Heart right ventricle (tissue), 16 donors: ENCODE data around the gene HLA-E. TPM values are rescaled to one million over a fixed set of nuclear protein-coding genes. Genes with fewer than 3 reads are reported as not detected.
"Not testable (repeated sequence)": the region's sequence is repeated elsewhere in the genome, so short reads cannot be mapped to it uniquely, and the experiment has no call there.

Source experiments
- ATAC-seq, 8 donors: fragments of 200-7000 bp; cut with Tn5 transposase; one replicate each; pipeline ENCODE4 v1.9.1; 2020; ENCODE audit warnings: mild to moderate bottlenecking in 8 of 8, moderate library complexity in 8 of 8, moderate number of reproducible peaks in 1 of 8
- DNase-seq, 2 donors: peaks; one replicate each; pipeline ENCODE4 v3.0.0-alpha.2; 2020
- H3K27ac ChIP-seq, 10 donors: fragments of 200-600 bp; sonication (generic) in 2 of 10; one replicate each; pipeline versions ENCODE4 v1.5.0 to v1.8.0; 2020 to 2022; ENCODE audit warnings: mild to moderate bottlenecking in 3 of 10
- H3K27me3 ChIP-seq, 7 donors: fragments of 200-600 bp; one replicate each; pipeline ENCODE4 v1.8.0; 2021 to 2022; ENCODE audit warnings: mild to moderate bottlenecking in 2 of 7
- H3K36me3 ChIP-seq, 9 donors: fragments of 200-600 bp; sonication (generic) in 1 of 9; one replicate each; pipeline versions ENCODE4 v1.5.0 to v1.8.0; 2020 to 2022; ENCODE audit warnings: mild to moderate bottlenecking in 2 of 9
- H3K4me1 ChIP-seq, 9 donors: fragments of 200-600 bp; sonication (generic) in 1 of 9; one replicate each; pipeline versions ENCODE4 v1.5.0 to v1.8.0; 2020 to 2022; ENCODE audit warnings: mild to moderate bottlenecking in 4 of 9
- H3K4me3 ChIP-seq, 10 donors: fragments of 200-600 bp; sonication (generic) in 2 of 10; one replicate each; pipeline versions ENCODE4 v1.5.0 to v1.8.0; 2020 to 2022; ENCODE audit warnings: mild to moderate bottlenecking in 7 of 10, moderate library complexity in 2 of 10
- H3K9me3 ChIP-seq, 11 donors: fragments of 200-600 bp in 10 of 11; sonication (generic) in 2 of 11; one replicate each; pipeline versions ENCODE4 v1.5.0 to v1.8.0; 2013 to 2022; ENCODE audit warnings: mild to moderate bottlenecking in 2 of 11, control low read depth in 1 of 11, moderate library complexity in 1 of 11
- CTCF ChIP-seq, 9 donors: fragments of 200-600 bp; sonication (generic) in 2 of 9; IDR thresholded peaks; one replicate each; pipeline versions ENCODE4 v1.5.0 to v1.8.0; 2021 to 2022; ENCODE audit warnings: antibody characterized with exemption in 9 of 9, mild to moderate bottlenecking in 5 of 9, moderate library complexity in 1 of 9
- WGBS, 2 donors: extraction: QIAGEN DNeasy Blood & Tissue Kit; methylation state at CpG; one replicate each; pipeline ENCODE4 v1.1.7; 2013; ENCODE audit warnings: inconsistent platforms in 1 of 2; 5-methylcytosine and 5-hydroxymethylcytosine counted together
- intact Hi-C, 10 donors: fragments of 100-400 bp; cut with DNase I; formaldehyde crosslinking; loops; one replicate each; pipeline versions ENCODE4 v1.11.1 to v1.14.2; 2022
- polyA plus RNA-seq, 2 donors: library from polyadenylated mRNA; stranded (reverse); fragments of 200-250 nt; gene quantifications; one replicate each; pipeline ENCODE4 v1.2.3, GENCODE V29; 2013
- total RNA-seq, 10 donors: library from RNA; stranded (reverse); fragmentation: NEBNext Ultra II Directional in 3 of 10; extraction: Animal tissue kit (Norgen Biotek cat#: 25700) in 3 of 10; gene quantifications; one replicate each; pipeline versions ENCODE4 v1.2.1 to v1.2.4, GENCODE V29; 2021 to 2023
- donor health status: Arrhythmogenic right ventricular cardiomyopathy.
- donor health status: ischemic (EF 13 %, LVEDD 7.1; RV severe dilation, severe dysfunction).
- donor health status: healthy with polysubstance abuse.
- donor health status: DM: no; HTN: yes; CAD: no.
- donor health status: DM: no; HTN: no; CAD: no.
- donor health status: ischemic (EF 25% LVEDD 6.9; RV normal size, moderate dysfunction).
- donor health status: ischemic (EF 25% LVEDD 5.7; RV mildly dilated, moderate dysfunction).
- donor health status: healthy.
- donor health status: DM: yes; HTN: yes; CAD: no.
- donor health status: Ischemic cardiomyopathy.
- donor health status: ischemic (EF 35%, LVEDD 5.7; RV mildly dilated, moderate dysfunction).
- donor health status: nonischemic (EF 11% LVEDD 7.7; RV severe dilation, severe dysfunction).
- donor health status: DM: yes; HTN: yes; CAD: no.
- donor health status: PGD.
- donor health status: ischemic (EF 29% LVEDD 5.4; RV normal size, mild dysfunction).
- donor health status: nonischemic (EF 23%, LVEDD 6.1; RV moderate dilation, normal function).

HLA-E gene
- total and polyA plus RNA-seq, 12 donors = 121 to 482 (median 164) TPM

- intact Hi-C loops = loop anchor here in 2 of 10 donors (5.0 kb wide), 2 partner anchors 40 to 45 kb away; no protein-coding TSS in a partner anchor
- 70 to 86% methylated on average over 16 of the region's 16 CpGs for WGBS, 2 donors
- TF ChIP-seq CTCF (IDR thresholded peaks at IDR 0.05) = no peak
- Histone ChIP-seq H3K27ac (peak overlapping the region in 8 of 10 donors; percentile 5 to 100 (median 100)), H3K9me3 (no peaks in the 10 kb centered on the region), H3K27me3 (peaks cover 0 to 5% (median 0%) of the 10 kb centered on the region in 7 donors), H3K36me3 (peaks cover 0 to 46% (median 32%) of the 10 kb centered on the region in 9 donors), H3K4me3 (peak overlapping the region in 9 of 10 donors; percentile 69 to 97 (median 86)), H3K4me1 (peaks cover 0 to 80% (median 25%) of the 10 kb centered on the region in 9 donors)
- no peak for ATAC-seq
- no peak for DNase-seq
These were observed 3.0 kb downstream of the HLA-E start for GRCh38 chr6:30491991-30492952.

GRCh38 chr6:30493643-30494250 is 4.4 kb downstream of the HLA-E start:
- Histone ChIP-seq H3K36me3 (peaks cover 0 to 46% (median 32%) of the 10 kb centered on the region in 9 donors), H3K9me3 (no peaks in the 10 kb centered on the region), H3K4me1 (peaks cover 0 to 78% (median 25%) of the 10 kb centered on the region in 9 donors), H3K27me3 (peaks cover 0 to 5% (median 0%) of the 10 kb centered on the region in 7 donors), H3K27ac (peak overlapping the region in 4 of 10 donors; percentile 9 to 100 (median 26)), H3K4me3 (peak overlapping the region in 2 of 10 donors; percentile 92 to 97)
- 66 to 81% methylated on average over 8 of the region's 8 CpGs for WGBS, 2 donors
- peak in 2 of 9 donors; percentile 7 to 20 for TF ChIP-seq CTCF (IDR thresholded peaks at IDR 0.05)
- DNase-seq (no peak), ATAC-seq (no peak)
- intact Hi-C loops = loop anchor here in 2 of 10 donors (5.0 kb wide), 2 partner anchors 39 to 44 kb away; no protein-coding TSS in a partner anchor

- intact Hi-C loops = loop anchor here in 2 of 10 donors (5.0 kb wide), 2 partner anchors 38 to 43 kb away; no protein-coding TSS in a partner anchor
- no peak for ATAC-seq
- peaks cover 0 to 5% (median 0%) of the 10 kb centered on the region in 7 donors for H3K27me3 ChIP-seq
- peak overlapping the region in 1 of 10 donors; percentile 92 for H3K4me3 ChIP-seq
- no peak for TF ChIP-seq CTCF (IDR thresholded peaks at IDR 0.05)
- no peak for DNase-seq
- peak overlapping the region in 2 of 10 donors; percentile 9 to 81 for H3K27ac ChIP-seq
- H3K4me1 ChIP-seq = peaks cover 0 to 75% (median 25%) of the 10 kb centered on the region in 9 donors
- WGBS, 2 donors = 83 to 92% methylated on average over 8 of the region's 8 CpGs
- H3K9me3 ChIP-seq = no peaks in the 10 kb centered on the region
- peaks cover 0 to 46% (median 32%) of the 10 kb centered on the region in 9 donors for H3K36me3 ChIP-seq
These were observed 5.1 kb downstream of the HLA-E start for GRCh38 chr6:30494291-30494861.

- ATAC-seq, H3K9me3 ChIP-seq, H3K27me3 ChIP-seq, intact Hi-C loops, H3K4me3 ChIP-seq, DNase-seq: not testable (repeated sequence)
- H3K4me1 ChIP-seq = peaks cover 0 to 78% (median 25%) of the 10 kb centered on the region in 9 donors
- peak overlapping the region in 6 of 10 donors; percentile 5 to 81 (median 72) for H3K27ac ChIP-seq
- WGBS, 2 donors = 80 to 94% methylated on average over 4 of the region's 4 CpGs
- peaks cover 0 to 44% (median 32%) of the 10 kb centered on the region in 9 donors for H3K36me3 ChIP-seq
These were observed 5.8 kb downstream of the HLA-E start for GRCh38 chr6:30495060-30495459.
